HS-5 (cell line): ENCODE results near the gene NEDD4.
"Not testable (repeated sequence)": the region's sequence is repeated elsewhere in the genome, so short reads cannot be mapped to it uniquely, and the experiment has no call there.

Experiments
- DNase-seq: peaks from one replicate; pipeline ENCODE4 v3.0.0-alpha.2; 2012; ENCODE audit warnings: low read depth

The NEDD4 gene

DNA sequence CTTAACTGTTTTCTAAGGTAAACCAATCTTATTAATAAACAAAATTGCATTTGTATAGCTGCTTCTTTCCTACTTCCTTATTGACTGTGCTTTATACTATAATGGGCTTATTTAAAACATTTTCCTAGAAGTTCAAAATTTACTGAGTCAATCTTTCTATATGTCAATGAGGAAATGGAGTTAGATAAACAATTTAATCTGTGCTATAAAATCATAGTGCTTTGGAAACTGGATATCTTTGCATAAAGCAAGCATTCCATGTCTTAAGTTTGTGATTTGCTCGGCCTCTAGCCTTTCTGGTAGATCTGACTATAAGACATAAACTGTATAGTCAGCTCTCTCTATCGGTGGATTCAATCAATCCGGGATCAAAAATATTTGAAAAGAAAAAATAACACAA is 99.6 kb downstream of the NEDD4 start:
- DNase-seq: no peak

DNA sequence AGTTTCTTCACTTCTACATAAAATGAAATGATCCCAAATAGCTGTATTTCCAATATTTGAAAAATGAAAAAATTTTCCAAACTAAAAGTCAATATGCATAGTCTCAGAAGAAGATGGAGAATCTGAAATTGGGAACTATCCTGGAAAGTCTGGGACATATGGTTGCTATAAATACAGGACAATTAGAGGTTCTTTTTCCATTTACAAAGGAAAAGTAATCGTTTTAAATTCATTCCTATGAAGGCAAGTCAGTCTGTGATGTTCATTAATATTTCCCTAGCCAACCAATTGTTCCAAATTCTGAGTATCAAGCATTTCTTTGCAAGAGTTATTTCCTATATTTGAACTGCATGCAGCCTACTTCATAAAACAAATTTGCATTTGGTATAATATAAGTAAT is 102.2 kb downstream of the NEDD4 start:
- DNase-seq: no peak

DNA sequence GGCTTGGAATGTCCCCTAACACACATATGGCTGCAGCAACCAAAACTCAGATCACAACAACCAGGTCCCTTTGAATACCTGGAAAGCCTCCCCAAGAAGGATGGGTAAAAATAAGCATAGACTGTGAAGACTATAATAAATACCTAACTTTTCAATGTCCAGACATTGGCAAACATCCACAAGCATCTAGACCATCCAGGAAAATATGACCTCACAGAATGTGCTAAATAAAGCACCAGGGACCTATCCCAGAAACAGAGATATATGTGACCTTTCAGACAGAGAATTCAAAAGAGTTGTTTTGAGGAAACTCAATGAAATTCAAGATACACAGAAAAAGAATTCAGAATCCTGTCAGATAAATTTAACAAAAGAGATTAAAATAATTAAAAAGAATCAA is 109.2 kb downstream of the NEDD4 start:
- no peak for DNase-seq

DNA sequence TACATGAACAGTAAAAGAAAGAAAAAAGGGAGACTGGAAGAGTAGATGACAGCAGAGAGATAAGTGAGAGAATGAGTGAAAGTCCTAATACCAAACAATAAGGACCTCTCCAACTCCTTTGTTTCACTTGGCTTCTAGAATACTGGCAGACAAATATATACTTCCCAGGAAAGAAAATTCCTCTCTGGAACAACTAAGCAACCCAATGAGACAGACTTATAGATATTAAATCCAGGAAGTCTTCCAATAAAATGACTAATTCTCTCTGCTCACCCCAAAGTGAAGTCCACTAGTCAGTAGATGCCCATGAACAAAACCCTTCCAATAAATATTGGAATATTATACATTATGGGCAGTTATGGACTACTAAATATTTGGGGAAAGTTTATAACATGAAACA is 114.2 kb downstream of the NEDD4 start:
- DNase-seq: no peak

DNA sequence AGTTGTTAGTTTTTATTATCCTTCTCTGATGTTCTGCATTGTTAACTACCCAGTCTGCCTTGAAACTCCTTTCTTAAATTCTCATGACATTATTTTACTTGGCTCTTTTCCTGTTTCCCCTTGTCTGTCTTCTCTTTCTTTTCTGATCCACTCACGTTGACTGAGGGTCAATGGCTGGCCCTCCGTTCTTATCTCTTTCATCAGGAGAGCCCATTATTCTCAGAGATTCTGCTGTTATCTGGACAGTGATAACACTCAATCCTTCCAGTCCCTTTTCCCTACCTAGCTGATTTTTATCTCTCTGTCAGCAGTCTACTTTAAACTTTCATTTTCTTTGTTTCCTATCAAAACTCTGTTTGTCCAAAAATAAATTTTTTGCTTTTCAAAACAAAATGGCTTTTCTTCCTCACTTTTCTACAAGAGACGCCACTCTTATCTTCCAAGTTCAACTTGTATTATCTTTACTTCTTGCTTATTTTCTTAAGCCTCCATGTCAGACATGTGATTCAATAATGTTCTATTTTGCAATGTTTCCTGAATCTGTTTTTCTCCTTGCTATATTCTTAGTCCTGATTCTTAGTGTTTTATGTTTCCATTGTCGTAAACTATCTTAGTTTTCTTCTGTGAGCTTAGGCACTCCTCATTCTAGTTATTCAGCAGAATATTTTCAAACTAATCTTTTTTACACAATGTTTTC is 120.2 kb downstream of the NEDD4 start:
- no peak for DNase-seq

DNA sequence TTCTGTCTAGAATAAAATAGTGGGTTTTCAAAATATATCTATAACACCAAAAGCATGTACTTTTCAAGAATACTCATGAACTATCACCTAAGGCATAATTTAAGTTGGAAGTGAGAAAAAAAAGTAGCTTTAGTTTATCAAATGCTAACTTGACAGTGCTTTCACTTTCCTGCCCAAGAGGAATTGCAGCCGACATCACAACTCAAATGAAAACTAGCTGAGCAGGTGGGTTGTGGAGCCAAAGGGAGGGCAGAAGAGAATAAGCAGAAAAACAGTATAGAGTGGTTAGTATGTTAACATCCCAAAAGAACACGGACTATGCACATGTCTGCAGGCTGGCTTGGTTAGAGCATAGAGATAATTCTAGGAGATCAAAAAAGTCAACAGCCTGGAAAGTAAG is 120.9 kb downstream of the NEDD4 start:
- no peak for DNase-seq

DNA sequence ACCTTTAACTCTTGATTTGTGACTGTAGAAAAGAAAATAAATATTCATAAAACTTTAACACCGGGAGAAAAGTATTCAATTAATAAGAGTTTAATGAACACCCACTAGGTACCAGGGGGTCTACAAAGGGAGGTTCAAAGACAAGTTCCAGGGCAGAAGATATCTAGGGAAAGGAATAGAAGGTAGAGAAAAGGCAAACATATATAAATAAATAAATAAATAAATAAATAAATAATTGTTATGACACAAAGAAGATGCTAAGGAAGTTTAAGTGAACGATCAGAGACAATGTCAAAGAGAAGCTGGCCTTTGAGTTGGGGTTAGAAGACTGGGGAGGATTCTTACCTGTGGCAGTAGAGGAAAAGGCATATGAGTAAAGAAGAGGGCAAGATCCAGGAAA is 123.8 kb downstream of the NEDD4 start:
- no peak for DNase-seq

DNA sequence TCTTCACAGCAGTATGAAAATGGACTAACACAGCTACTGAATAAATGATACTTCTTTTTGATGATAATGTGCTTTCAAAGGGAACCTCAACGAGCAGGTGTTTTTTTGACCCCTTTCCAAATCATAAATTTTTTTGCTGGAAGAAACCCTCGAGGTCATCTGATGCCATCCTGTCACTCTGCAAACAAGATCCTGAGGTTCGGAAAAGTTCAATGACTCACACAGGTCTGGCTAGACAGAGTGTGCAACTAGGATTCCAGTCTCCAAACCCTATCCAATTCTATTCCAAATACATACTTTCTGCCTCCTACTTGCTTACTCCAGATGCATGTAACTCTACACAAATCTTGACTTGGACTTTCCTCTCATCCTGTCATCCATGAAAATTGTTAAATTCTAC is 124.7 kb downstream of the NEDD4 start:
- no peak for DNase-seq

DNA sequence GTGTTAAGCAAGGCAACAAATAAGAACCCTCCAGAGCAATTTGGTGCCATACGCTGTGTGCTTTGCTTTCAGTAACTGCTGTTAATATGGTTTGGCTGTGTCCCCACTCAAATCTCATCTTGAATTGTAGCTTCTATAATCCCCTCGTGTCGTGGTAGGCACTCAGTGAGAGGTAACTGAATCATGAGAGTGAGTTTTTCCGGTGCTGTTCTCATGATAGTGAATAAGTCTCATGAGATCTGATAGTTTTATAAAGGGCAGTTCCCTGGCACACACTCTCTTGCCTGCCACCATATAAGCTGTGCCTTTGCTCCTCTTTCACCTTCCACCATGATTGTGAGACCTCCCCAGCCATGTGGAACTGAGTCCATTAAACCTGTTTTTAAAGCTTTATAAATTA is 125.1 kb downstream of the NEDD4 start:
- not testable (repeated sequence) for DNase-seq

DNA sequence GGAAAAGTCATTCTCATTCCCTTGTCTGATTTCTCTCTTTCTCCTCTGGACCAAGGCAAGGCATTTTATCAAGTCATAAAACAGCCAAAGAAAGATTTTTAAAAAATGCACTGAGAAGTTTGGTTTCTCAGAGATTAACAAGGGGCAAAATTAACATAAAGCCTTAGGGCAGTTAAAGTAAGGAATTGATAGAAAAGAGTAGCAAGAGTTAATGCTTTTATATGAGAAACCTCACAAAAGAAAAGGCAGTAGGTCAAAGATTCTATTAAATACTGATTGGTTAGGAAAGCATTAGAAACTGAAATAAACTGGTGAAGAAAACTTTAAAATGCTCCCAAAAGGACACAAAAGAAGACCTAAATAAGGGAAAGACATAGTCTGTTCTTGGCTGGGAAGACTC is 129.5 kb downstream of the NEDD4 start:
- no peak for DNase-seq

DNA sequence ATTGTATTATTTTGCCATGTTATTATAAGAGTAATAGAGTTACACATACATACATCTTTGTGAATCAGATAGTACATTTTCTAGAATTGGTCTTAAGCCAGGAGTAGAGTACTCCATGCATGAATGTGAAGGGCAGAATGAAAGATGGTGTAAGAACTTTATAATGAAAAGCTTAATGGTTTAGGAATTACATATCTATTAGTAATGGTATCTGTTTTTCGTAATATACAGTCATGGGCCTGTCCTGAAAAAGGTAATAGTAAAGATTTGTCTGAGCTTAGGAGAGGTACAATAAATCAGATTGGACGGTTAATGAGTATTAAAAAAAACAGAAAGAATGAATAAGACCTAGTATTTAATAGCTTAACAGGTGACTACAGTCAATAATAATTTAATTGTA is 132.3 kb downstream of the NEDD4 start:
- no peak for DNase-seq

DNA sequence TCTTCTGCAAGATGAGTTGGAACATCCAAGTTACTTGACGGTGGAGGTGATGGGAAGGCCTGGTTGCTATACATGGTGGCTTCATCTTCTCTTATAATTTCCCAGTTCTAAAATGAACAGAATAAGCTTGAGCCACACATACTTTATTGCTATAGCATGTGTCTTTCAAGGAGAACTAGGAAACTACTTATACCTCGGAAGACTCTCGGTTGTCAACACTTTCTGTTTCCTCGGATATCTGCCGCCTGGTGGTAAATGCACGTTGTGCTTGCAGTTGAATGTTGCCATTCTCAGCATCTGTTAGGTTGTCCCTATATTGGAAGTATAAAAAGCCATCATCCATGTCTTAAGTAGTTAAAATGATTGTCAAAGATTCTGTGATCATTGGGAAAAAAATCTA is 132.9 kb downstream of the NEDD4 start:
- no peak for DNase-seq

DNA sequence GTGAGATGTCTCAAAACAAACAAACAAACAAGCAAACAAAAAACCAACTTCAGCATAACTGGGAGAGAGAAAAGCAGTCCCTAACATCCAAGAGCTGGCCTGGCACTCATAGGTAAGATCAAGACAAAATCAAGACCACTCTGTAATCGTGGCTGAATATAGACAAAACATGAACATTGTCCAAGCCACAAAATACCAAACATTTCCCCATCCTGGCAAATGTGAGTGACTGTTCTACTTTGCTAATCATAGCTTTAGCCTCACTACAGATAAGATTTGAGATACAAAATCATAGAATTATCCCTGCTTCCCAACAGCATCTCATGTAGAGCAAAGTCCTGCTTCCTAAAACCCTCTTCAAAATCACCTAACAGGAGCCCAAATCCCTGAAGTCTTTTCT is 133.7 kb downstream of the NEDD4 start:
- no peak for DNase-seq

DNA sequence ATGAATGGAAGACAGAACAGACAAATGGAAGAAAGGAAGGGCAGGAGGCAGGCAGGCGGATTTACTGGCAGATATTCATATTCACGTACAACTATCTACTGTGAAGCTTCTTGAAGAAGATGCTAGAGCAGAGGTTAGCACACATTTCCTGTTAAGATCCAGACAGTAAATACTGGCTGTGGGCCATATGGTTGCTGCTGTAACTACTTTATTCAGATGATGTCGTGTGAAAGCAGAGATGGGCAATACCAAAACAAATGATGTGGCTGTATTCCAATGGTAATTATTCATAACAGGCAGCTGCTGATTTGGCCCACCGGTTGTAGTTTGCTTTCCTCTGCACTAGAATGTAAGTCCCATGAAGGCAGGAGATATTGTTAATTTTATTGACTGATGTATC is 134.8 kb downstream of the NEDD4 start:
- DNase-seq: no peak

DNA sequence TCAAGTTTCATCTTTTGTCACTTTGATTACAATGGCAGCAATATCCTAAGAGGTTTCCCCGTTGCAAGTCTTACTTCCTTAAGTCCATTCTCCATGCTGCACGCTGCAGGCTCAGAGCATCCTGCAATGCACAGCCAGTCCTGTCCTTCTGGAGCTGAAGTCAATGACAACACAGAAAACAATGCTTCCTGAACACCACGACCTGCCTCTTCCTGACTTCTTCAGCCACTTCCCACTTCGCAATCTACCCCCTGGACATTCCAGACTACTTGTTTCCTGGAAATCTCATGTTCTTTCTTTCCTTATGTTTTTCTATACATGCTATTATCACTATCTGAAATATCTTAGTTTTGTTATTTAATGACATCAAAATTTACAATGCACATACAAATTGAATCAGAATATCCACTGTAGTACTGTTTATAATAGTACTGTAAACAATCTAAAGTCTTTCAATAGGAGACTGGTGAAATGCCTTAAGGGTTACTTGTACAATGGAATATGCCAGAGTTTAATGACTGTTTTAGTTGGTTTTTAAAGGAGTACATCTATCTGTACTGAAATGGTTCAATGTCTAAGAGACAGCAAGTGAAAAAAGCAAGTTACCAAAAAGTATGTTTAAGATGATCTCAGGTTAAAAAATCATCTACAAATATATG is 136.8 kb downstream of the NEDD4 start:
- no peak for DNase-seq

DNA sequence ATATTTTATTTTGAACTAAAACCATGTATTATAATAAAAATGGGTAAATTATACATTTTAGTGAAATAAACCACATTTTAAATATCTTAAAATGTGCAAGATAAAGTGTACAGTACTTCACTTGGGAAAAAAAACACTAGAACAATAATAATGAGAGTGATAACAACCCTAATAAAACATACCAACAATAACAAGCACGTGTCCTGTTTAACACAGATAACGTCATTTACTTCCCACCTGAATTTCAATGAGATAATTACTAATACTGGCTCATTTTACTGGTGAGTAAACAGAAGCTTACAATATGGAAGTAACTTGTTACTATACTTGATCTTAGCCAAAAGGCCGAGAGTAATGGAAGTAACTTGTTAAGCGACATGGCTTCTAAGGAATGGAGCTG is 140.3 kb downstream of the NEDD4 start:
- no peak for DNase-seq

DNA sequence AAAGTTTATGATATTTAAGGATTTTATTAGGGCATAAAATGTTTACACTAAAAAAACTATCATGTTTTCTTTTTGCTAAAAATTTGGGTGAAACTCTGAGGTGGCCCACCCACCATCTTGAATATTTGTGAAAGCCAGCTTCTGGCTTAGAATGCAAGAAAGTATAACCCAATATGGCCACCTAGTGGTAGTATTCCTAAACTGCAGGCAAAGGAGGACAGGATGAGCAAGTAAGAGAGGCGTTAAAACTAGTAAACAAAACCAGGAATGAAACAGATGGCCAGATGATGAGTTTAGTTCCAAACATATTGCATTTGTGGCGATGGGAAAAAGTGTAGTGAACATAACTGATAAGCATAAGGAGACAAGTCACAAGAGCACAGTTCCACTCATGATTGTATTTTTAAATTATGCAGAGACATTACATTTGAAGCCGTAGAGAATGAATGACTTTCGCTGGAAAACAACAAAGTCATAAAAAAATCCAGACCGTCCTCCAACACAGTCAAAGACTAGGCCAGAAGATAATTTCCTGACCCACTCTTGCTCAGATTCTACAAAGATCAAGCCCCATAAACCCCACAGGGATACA is 147.2 kb downstream of the NEDD4 start:
- DNase-seq: peak; percentile 59

DNA sequence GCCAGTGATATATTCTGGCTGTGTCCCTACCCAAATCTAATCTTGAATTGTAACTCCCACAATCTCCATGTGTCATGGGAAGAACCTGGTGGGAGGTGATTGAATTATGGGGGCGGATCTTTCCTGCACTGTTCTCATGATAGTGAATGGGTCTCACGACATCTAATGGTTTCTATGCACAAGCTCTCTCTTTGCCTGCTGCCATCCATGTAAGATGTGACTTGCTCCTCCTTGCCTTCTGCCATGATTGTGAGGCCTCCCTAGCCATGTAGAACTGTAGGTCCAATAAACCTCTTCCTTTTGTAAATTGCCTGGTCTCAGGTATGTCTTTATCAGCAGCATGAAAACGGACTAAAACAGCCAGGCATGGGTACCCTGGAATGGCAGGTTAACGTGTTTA is 150.5 kb downstream of the NEDD4 start:
- not testable (repeated sequence) for DNase-seq

DNA sequence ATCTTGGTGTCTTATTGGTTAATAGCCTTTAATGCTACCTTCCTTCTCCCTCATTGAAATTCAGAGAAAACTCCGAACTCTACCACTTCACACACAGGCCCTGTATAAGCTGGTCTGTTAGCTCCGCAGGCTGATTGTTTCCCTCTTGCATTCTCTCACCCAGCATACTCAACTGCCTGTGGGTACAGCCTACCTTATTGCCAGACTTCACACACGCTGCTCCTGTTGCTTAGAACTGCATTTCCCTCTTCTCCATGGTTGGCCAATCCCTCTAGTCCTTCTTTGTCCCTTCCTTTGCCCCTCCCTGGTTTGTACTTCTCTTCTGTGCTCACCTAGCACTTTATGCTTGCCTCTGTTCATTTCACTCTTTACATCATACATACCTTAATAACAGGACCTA is 157.5 kb downstream of the NEDD4 start:
- DNase-seq: no peak

DNA sequence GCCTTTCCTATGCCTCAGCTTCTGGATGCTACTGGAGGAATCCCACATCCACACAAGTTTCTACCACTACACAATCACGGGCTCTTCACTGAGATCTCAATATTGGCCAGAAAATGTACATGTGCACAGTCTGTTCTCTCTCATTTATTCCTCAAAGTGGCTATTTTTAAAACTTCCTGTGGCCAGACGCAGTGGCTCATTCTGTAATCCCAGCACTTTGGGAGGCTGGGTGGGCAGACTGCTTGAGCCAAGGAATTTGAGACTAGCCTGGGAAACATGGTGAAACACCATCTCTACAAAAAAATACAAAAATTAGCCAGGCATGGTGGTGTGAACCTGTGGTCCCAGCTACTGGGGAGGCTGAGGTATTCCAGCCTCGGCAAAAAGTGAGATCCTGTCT is 159.1 kb downstream of the NEDD4 start:
- DNase-seq: no peak

DNA sequence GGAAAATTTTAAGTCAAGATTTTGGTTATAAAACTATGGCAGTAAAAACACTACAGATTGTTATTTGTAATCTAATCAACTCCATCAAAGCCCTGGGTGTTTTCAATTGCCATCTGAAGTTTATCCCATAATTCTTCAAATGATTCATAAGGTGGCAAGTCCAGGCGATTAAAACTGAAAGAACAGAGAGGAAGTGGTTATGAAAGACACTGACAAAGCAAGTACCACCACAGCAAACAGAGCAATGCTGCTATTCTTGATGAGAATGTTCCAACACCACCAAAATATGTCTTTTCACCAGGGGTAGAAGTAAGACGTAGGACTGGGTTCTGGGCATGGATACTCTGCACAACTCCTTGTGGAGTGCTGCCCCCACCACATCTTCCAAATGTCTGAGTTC is 163.6 kb downstream of the NEDD4 start:
- DNase-seq: no peak

DNA sequence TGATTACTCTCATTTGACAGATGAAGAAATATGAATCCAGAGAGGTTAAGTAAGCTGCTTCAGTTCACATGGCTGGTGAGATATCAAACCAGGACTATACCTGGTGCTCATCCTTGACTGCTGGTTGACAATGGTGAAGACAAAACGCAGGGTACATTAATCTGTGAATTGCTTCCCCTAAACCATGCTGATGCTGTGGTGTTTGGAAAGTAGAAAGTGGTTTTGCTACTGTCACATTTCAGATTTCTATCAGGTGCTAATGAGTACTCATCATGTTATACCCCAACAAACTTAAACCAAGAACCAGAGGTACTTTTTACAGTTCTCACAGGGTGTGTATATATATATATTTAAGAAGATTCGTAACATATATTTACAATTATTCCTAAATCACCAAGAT is 165.5 kb downstream of the NEDD4 start:
- DNase-seq: no peak

DNA sequence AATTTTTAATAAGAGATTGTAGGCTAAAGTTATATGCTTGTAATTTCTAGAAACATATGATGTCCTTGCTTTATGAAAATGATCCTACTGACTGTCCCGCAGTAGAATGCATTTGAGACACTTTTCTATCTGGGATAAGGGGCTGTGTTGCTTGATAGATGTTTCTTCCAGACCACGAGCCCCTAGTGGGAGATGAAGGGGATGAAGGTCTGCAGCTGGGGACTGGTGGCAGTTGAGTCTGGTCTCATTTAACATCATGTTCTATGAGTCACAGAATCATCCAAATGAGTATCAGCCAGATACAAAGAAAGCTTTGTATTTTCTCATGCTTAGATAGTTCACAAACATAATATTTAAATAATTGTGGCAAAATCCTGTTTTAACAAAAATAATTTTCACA is 166.2 kb downstream of the NEDD4 start:
- DNase-seq: no peak
